ENCODE results near the gene IPMK. TPM values are rescaled to one million over a fixed set of nuclear protein-coding genes. Genes with fewer than 3 reads are reported as not detected.
"Not testable (repeated sequence)": the region's sequence is repeated elsewhere in the genome, so short reads cannot be mapped to it uniquely, and the experiment has no call there.

The IPMK gene
- polyA plus RNA-seq, 1 experiment, result 3.1 TPM

DNA sequence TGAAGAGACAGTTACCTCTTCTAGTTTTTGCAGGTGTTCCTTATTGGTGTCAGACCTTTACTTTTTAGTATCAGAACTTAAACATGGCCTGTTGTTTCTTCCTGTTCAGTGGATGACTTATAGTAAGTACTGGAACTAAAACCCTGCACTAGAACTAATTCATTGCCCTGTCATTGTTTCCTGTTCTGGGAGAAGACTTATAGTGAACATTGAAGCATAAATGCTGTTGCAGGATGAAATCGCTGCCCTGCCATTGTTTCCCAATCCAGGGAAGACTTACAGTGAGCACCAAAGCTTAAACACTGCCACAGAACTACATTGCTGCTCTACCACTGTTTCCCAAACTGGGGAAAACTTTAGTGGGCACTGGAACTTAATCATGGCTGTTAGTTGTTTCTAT is 13.1 kb downstream of the IPMK start:
- no peak for DNase-seq (ENCODE audit: low read depth, low spot score)
- TF ChIP-seq, protein P1, sequence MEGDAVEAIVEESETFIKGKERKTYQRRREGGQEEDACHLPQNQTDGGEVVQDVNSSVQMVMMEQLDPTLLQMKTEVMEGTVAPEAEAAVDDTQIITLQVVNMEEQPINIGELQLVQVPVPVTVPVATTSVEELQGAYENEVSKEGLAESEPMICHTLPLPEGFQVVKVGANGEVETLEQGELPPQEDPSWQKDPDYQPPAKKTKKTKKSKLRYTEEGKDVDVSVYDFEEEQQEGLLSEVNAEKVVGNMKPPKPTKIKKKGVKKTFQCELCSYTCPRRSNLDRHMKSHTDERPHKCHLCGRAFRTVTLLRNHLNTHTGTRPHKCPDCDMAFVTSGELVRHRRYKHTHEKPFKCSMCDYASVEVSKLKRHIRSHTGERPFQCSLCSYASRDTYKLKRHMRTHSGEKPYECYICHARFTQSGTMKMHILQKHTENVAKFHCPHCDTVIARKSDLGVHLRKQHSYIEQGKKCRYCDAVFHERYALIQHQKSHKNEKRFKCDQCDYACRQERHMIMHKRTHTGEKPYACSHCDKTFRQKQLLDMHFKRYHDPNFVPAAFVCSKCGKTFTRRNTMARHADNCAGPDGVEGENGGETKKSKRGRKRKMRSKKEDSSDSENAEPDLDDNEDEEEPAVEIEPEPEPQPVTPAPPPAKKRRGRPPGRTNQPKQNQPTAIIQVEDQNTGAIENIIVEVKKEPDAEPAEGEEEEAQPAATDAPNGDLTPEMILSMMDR (IDR thresholded peaks at IDR 0.05; ENCODE audit: low read depth, low read length), result no peak
- no peaks in the 10 kb centered on the region for H3K27me3 ChIP-seq (ENCODE audit: control insufficient read depth, insufficient read depth, low read length)
- no peaks in the 10 kb centered on the region for H3K9me3 ChIP-seq (ENCODE audit: control insufficient read depth, insufficient read depth, low read length)
- ChIA-PET CTCF (no interaction called here), POLR2A (no interaction called here)
- H3K27ac ChIP-seq (ENCODE audit: low read depth, low read length), result no peak overlapping the region
- H3K4me3 ChIP-seq (ENCODE audit: low read depth, low read length), result no peak overlapping the region

GRCh38 chr10:58253184-58253583 is 14.5 kb downstream of the IPMK start:
- no peak overlapping the region for H3K4me3 ChIP-seq (ENCODE audit: low read depth, low read length)
- ChIA-PET POLR2A (no interaction called here), CTCF (no interaction called here)
- TF ChIP-seq, protein P1 (IDR thresholded peaks at IDR 0.05; ENCODE audit: low read depth, low read length), result no peak
- H3K27ac ChIP-seq (ENCODE audit: low read depth, low read length), result no peak overlapping the region
- DNase-seq (ENCODE audit: low read depth, low spot score), result no peak
- no peaks in the 10 kb centered on the region for H3K9me3 ChIP-seq (ENCODE audit: control insufficient read depth, insufficient read depth, low read length)
- no peaks in the 10 kb centered on the region for H3K27me3 ChIP-seq (ENCODE audit: control insufficient read depth, insufficient read depth, low read length)

DNA sequence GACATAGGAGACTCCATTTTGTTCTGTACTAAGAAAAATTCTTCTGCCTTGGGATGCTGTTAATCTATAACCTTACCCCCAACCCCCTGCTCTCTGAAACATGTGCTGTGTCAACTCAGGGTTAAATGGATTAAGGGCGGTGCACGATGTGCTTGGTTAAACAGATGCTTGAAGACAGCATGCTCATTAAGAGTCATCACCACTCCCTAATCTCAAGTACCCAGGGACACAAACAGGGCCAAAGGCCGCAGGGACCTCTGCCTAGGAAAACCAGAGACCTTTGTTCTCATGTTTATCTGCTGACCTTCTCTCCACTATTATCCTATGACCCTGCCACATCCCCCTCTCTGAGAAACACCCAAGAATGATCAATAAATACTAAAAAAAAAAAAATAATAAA is 23.0 kb downstream of the IPMK start:
- POLR2A ChIA-PET; H3K27ac ChIP-seq (ENCODE audit: low read depth, low read length): not testable (repeated sequence)

GRCh38 chr10:58244242-58244641 is 23.5 kb downstream of the IPMK start:
- H3K4me3 ChIP-seq (ENCODE audit: low read depth, low read length); H3K27ac ChIP-seq (ENCODE audit: low read depth, low read length); H3K27me3 ChIP-seq (ENCODE audit: control insufficient read depth, insufficient read depth, low read length); DNase-seq (ENCODE audit: low read depth, low spot score); POLR2A ChIA-PET; CTCF ChIA-PET: not testable (repeated sequence)
- H3K9me3 ChIP-seq (ENCODE audit: control insufficient read depth, insufficient read depth, low read length), result peaks cover 13% of the 10 kb centered on the region; the same call in 1 of the 2 replicates

More for the DNA sequence above, 23.0 kb downstream of the IPMK start:
- CTCF ChIA-PET; DNase-seq (ENCODE audit: low read depth, low spot score); H3K27me3 ChIP-seq (ENCODE audit: control insufficient read depth, insufficient read depth, low read length); H3K4me3 ChIP-seq (ENCODE audit: low read depth, low read length): not testable (repeated sequence)
- H3K9me3 ChIP-seq (ENCODE audit: control insufficient read depth, insufficient read depth, low read length), result peaks cover 13% of the 10 kb centered on the region; the same call in 1 of the 2 replicates

- H3K27ac ChIP-seq (ENCODE audit: low read depth, low read length); DNase-seq (ENCODE audit: low read depth, low spot score); H3K27me3 ChIP-seq (ENCODE audit: control insufficient read depth, insufficient read depth, low read length); H3K4me3 ChIP-seq (ENCODE audit: low read depth, low read length); CTCF ChIA-PET; POLR2A ChIA-PET: not testable (repeated sequence)
- H3K9me3 ChIP-seq (ENCODE audit: control insufficient read depth, insufficient read depth, low read length), result peaks cover 13% of the 10 kb centered on the region; the same call in 1 of the 2 replicates
Measured at GRCh38 chr10:58243801-58244200, 23.9 kb downstream of the IPMK start.

DNA sequence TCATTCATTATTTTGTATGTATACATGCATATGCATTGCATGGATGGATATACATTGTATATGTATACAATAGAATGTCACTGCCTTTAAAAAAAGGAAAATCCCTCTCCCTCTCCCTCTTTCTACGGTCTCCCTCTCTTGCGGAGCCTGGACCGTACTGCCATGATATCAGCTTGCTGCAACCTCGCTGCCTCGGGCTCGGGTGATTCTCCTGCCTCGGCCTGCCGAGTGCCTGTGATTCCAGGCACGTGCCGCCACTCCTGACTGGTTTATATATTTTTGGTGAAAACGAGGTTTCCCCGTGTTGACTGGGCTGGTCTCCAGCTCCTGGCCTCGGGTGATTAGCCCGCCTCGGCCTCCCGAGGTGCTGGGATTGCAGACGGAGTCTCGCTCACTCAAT is 24.4 kb downstream of the IPMK start:
- Histone ChIP-seq H3K4me3 (ENCODE audit: low read depth, low read length) (no peak overlapping the region), H3K27ac (ENCODE audit: low read depth, low read length) (no peak overlapping the region), H3K9me3 (ENCODE audit: control insufficient read depth, insufficient read depth, low read length) (peaks cover 13% of the 10 kb centered on the region; the same call in 1 of the 2 replicates), H3K27me3 (ENCODE audit: control insufficient read depth, insufficient read depth, low read length) (no peaks in the 10 kb centered on the region)
- ChIA-PET POLR2A (no interaction called here), CTCF (no interaction called here)
- TF ChIP-seq, protein P1 (IDR thresholded peaks at IDR 0.05; ENCODE audit: low read depth, low read length), result no peak
- no peak for DNase-seq (ENCODE audit: low read depth, low spot score)

- Histone ChIP-seq H3K27ac (ENCODE audit: low read depth, low read length) (peak overlapping the region; percentile 50), H3K9me3 (ENCODE audit: control insufficient read depth, insufficient read depth, low read length) (peaks cover 13% of the 10 kb centered on the region; the same call in 1 of the 2 replicates), H3K27me3 (ENCODE audit: control insufficient read depth, insufficient read depth, low read length) (no peaks in the 10 kb centered on the region), H3K4me3 (ENCODE audit: low read depth, low read length) (no peak overlapping the region)
- ChIA-PET POLR2A (no interaction called here), CTCF (interaction anchor here (1.2 kb wide), 1 partner anchor 28 kb away, joined by 4 read pairs; the partner anchor contains the start of gene CISD1)
- DNase-seq (ENCODE audit: low read depth, low spot score), result no peak
- TF ChIP-seq, protein P1 (IDR thresholded peaks at IDR 0.05; ENCODE audit: low read depth, low read length), result no peak
Measured at GRCh38 chr10:58241346-58241745, 26.3 kb downstream of the IPMK start.
